H9 (cell line): Measurements from ENCODE around the gene HIGD2A. TPM values are rescaled to one million over a fixed set of nuclear protein-coding genes. Genes with fewer than 3 reads are reported as not detected.
A peak's percentile ranks its signal among the peaks of the same experiment; 100 is the strongest.

Source experiments
- DNase-seq: peaks from one replicate; pipeline ENCODE4 v3.0.0-alpha.2; 2017
- H2AFZ ChIP-seq: one replicate; pipeline ENCODE4 v1.6.1; 2013; ENCODE audit warnings: mild to moderate bottlenecking, low read length, control low read depth, moderate library complexity
- H2AK5ac ChIP-seq: 2 replicates; pipeline ENCODE4 v1.6.1; 2013; ENCODE audit warnings: low read length, control low read depth, mixed read lengths; ENCODE audit not compliant: insufficient read length
- H2BK120ac ChIP-seq: one replicate; pipeline ENCODE4 v1.6.1; 2013; ENCODE audit warnings: low read depth, mild to moderate bottlenecking, low read length, control low read depth, inconsistent platforms; ENCODE audit not compliant: poor library complexity, severe bottlenecking
- H2BK12ac ChIP-seq: 2 replicates; pipeline ENCODE4 v1.6.1; 2013; ENCODE audit warnings: low read length, control low read depth, mixed read lengths, low read depth; ENCODE audit not compliant: insufficient read length
- H2BK15ac ChIP-seq: 2 replicates; pipeline ENCODE4 v1.6.1; 2013; ENCODE audit warnings: low read depth, low read length, control low read depth
- H2BK20ac ChIP-seq: one replicate; pipeline ENCODE4 v1.6.1; 2013; ENCODE audit warnings: low read depth, mild to moderate bottlenecking, low read length, control low read depth, inconsistent platforms; ENCODE audit not compliant: poor library complexity, severe bottlenecking
- H2BK5ac ChIP-seq: 2 replicates; pipeline ENCODE4 v1.6.1; 2013; ENCODE audit warnings: low read length, control low read depth, mixed read lengths; ENCODE audit not compliant: insufficient read length
- H3K14ac ChIP-seq: 2 replicates; pipeline ENCODE4 v1.6.1; 2013; ENCODE audit warnings: low read length, control low read depth; ENCODE audit not compliant: insufficient read depth
- H3K18ac ChIP-seq: 2 replicates; pipeline ENCODE4 v1.6.1; 2013; ENCODE audit warnings: low read depth, mild to moderate bottlenecking, mixed read lengths, low read length, control low read depth; ENCODE audit not compliant: insufficient read length
- H3K23ac ChIP-seq: 2 replicates; pipeline ENCODE4 v1.6.1; 2013; ENCODE audit warnings: low read length, control low read depth, mixed read lengths, low read depth; ENCODE audit not compliant: insufficient read length
- H3K23me2 ChIP-seq: 2 replicates; pipeline ENCODE4 v1.6.1; 2013; ENCODE audit warnings: low read depth, mild to moderate bottlenecking, mixed read lengths, low read length, control low read depth; ENCODE audit not compliant: insufficient read length, poor library complexity, severe bottlenecking
- H3K27ac ChIP-seq: 2 replicates; pipeline ENCODE4 v1.5.1; 2013; ENCODE audit warnings: low read length, control low read depth, mixed read lengths, low read depth; ENCODE audit not compliant: insufficient read length
- H3K27me3 ChIP-seq: 2 replicates; pipeline ENCODE4 v1.6.1; 2013; ENCODE audit warnings: low read length, control low read depth, inconsistent platforms; ENCODE audit not compliant: insufficient read depth
- H3K4ac ChIP-seq: 2 replicates; pipeline ENCODE4 v1.6.1; 2013; ENCODE audit warnings: low read depth, mild to moderate bottlenecking, control low read depth, inconsistent platforms, low read length, moderate library complexity
- H3K4me1 ChIP-seq: 2 replicates; pipeline ENCODE4 v1.6.1; 2013; ENCODE audit warnings: low read length, control low read depth, inconsistent platforms; ENCODE audit not compliant: insufficient read depth
- H3K4me2 ChIP-seq: 2 replicates; pipeline ENCODE4 v1.6.1; 2013; ENCODE audit warnings: low read length, control low read depth, mixed read lengths; ENCODE audit not compliant: insufficient read length, insufficient read depth
- H3K56ac ChIP-seq: 2 replicates; pipeline ENCODE4 v1.6.1; 2013; ENCODE audit warnings: low read depth, mild to moderate bottlenecking, mixed read lengths, low read length, control low read depth; ENCODE audit not compliant: insufficient read length
- H3K79me1 ChIP-seq: 2 replicates; pipeline ENCODE4 v1.6.1; 2013; ENCODE audit warnings: low read depth, mild to moderate bottlenecking, moderate library complexity, low read length, control low read depth, inconsistent platforms; ENCODE audit not compliant: insufficient read depth, poor library complexity, severe bottlenecking
- H3K79me2 ChIP-seq: 2 replicates; pipeline ENCODE4 v1.6.1; 2013; ENCODE audit warnings: low read length, control low read depth, inconsistent platforms; ENCODE audit not compliant: insufficient read depth
- H3K9ac ChIP-seq: 2 replicates; pipeline ENCODE4 v1.6.1; 2013; ENCODE audit warnings: low read length, control low read depth, mixed read lengths; ENCODE audit not compliant: insufficient read length; ENCODE audit errors: extremely low read depth
- H3K9me3 ChIP-seq: one replicate; pipeline ENCODE4 v1.6.1; 2013; ENCODE audit warnings: low read depth, low read length, inconsistent platforms; ENCODE audit not compliant: control insufficient read depth
- H3T11ph ChIP-seq: one replicate; pipeline ENCODE4 v1.6.1; 2013; ENCODE audit warnings: mild to moderate bottlenecking, low read length, control low read depth, inconsistent platforms
- H4K20me1 ChIP-seq: one replicate; pipeline ENCODE4 v1.6.1; 2013; ENCODE audit not compliant: control insufficient read depth, insufficient read length, insufficient read depth
- H4K5ac ChIP-seq: 2 replicates; pipeline ENCODE4 v1.6.1; 2013; ENCODE audit warnings: low read depth, mild to moderate bottlenecking, mixed read lengths, low read length, control low read depth; ENCODE audit not compliant: insufficient read length
- H4K8ac ChIP-seq: replicated peaks from 2 replicates; pipeline ENCODE4 v1.6.1; 2013; ENCODE audit warnings: low read length, control low read depth, mixed read lengths, low read depth; ENCODE audit not compliant: insufficient read length
- H4K91ac ChIP-seq: 2 replicates; pipeline ENCODE4 v1.6.1; 2013; ENCODE audit warnings: low read depth, mild to moderate bottlenecking, moderate library complexity, mixed read lengths, low read length, control low read depth; ENCODE audit not compliant: insufficient read length
- H3K27ac Mint-ChIP-seq, 3 experiments: 2 replicates in 2 of 3; 3 replicates in 1 of 3; pipeline ENCODE4 v1.8.0; 2020 to 2021; ENCODE audit warnings: mixed read lengths in 3 of 3, mild to moderate bottlenecking in 1 of 3, moderate library complexity in 1 of 3
- H3K27me3 Mint-ChIP-seq: 2 replicates; pipeline ENCODE4 v1.8.0; 2021; ENCODE audit warnings: low read depth, mild to moderate bottlenecking, moderate library complexity, mixed read lengths
- H3K36me3 Mint-ChIP-seq, 3 experiments: 2 replicates in 2 of 3; 3 replicates in 1 of 3; pipeline ENCODE4 v1.8.0; 2020 to 2021; ENCODE audit warnings: low read depth in 3 of 3, mixed read lengths in 3 of 3; ENCODE audit not compliant: insufficient read depth in 1 of 3
- H3K4me1 Mint-ChIP-seq, 2 experiments: 2 replicates each; pipeline ENCODE4 v1.8.0; 2020; ENCODE audit warnings: mixed read lengths in 2 of 2
- H3K4me3 Mint-ChIP-seq, 2 experiments: 2 replicates in 1 of 2; 3 replicates in 1 of 2; pipeline ENCODE4 v1.8.0; 2020 to 2021; ENCODE audit warnings: mild to moderate bottlenecking in 2 of 2, mixed read lengths in 2 of 2, moderate library complexity in 1 of 2
- H3K9me3 Mint-ChIP-seq, 2 experiments: 2 replicates in 1 of 2; 3 replicates in 1 of 2; pipeline ENCODE4 v1.8.0; 2020; ENCODE audit warnings: mild to moderate bottlenecking in 2 of 2, mixed read lengths in 2 of 2, moderate library complexity in 1 of 2
- whole genome bisulfite sequencing: extraction: QIAGEN DNeasy Blood & Tissue Kit; methylation state at CpG from one replicate; pipeline ENCODE4 v1.1.7; 2013; ENCODE audit warnings: missing lambda C conversion rate, low lambda C conversion rate, mixed read lengths; ENCODE audit not compliant: insufficient read length; ENCODE audit errors: extremely low coverage; 5-methylcytosine and 5-hydroxymethylcytosine counted together
- total RNA-seq: library from RNA; stranded (reverse); gene quantifications from 2 replicates; pipeline ENCODE4 v1.2.1, GENCODE V29; 2021
- TF ChIP-seq, protein P1 (sequence below): fragments of 200-600 bp; sonication (generic); conservative IDR thresholded peaks from 3 replicates; pipeline ENCODE4 v1.8.0; 2021; ENCODE audit warnings: antibody characterized with exemption, mild to moderate bottlenecking

Gene HIGD2A
- total RNA-seq, 1 experiment from 2014 or later = 92.3 TPM

- H3K79me2 ChIP-seq = peaks cover 8% of the 10 kb centered on the region; the same call in 1 of the 2 replicates
- peaks cover 25 to 43% (median 27%) of the 10 kb centered on the region in 3 experiments for H3K36me3 Mint-ChIP-seq
- peak overlapping the region; percentile 89 for H3K4me2 ChIP-seq
These were observed 878 bp downstream of the HIGD2A start for GRCh38 chr5:176389135-176390123.

More at GRCh38 chr5:176389135-176390123, 878 bp downstream of the HIGD2A start:
- no peak overlapping the region for H2AFZ ChIP-seq
- H4K5ac ChIP-seq = no peak overlapping the region
- H3K4me1 ChIP-seq = no peaks in the 10 kb centered on the region
- peak overlapping the region; percentile 97 to 99 for H3K4me3 Mint-ChIP-seq
- H2BK120ac ChIP-seq = no peak overlapping the region
- H4K8ac ChIP-seq = no peak overlapping the region
- peak overlapping the region; percentile 0 for H3K27ac ChIP-seq
- peak overlapping the region; percentile 99 to 100 (median 100) for H3K27ac Mint-ChIP-seq
- no peaks in the 10 kb centered on the region for H4K20me1 ChIP-seq
- peak overlapping the region; percentile 36; the same call in 1 of the 2 replicates for H3K14ac ChIP-seq
- H3K23ac ChIP-seq = no peak overlapping the region
- peaks cover 7% of the 10 kb centered on the region for H3K23me2 ChIP-seq
- H3K9ac ChIP-seq = peak overlapping the region; percentile 47
- DNase-seq = no peak
- no peak overlapping the region for H2BK5ac ChIP-seq
- H3K27me3 ChIP-seq = no peaks in the 10 kb centered on the region
- no peak overlapping the region for H3K56ac ChIP-seq
- peaks cover 0 to 3% of the 10 kb centered on the region in 2 experiments; a peak in 1 of 5 replicates for H3K9me3 Mint-ChIP-seq
- no peak overlapping the region for H2BK20ac ChIP-seq
- H4K91ac ChIP-seq = no peak overlapping the region
- H3T11ph ChIP-seq = no peak overlapping the region
- no peaks in the 10 kb centered on the region for H3K79me1 ChIP-seq
- TF ChIP-seq, protein P1, sequence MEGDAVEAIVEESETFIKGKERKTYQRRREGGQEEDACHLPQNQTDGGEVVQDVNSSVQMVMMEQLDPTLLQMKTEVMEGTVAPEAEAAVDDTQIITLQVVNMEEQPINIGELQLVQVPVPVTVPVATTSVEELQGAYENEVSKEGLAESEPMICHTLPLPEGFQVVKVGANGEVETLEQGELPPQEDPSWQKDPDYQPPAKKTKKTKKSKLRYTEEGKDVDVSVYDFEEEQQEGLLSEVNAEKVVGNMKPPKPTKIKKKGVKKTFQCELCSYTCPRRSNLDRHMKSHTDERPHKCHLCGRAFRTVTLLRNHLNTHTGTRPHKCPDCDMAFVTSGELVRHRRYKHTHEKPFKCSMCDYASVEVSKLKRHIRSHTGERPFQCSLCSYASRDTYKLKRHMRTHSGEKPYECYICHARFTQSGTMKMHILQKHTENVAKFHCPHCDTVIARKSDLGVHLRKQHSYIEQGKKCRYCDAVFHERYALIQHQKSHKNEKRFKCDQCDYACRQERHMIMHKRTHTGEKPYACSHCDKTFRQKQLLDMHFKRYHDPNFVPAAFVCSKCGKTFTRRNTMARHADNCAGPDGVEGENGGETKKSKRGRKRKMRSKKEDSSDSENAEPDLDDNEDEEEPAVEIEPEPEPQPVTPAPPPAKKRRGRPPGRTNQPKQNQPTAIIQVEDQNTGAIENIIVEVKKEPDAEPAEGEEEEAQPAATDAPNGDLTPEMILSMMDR = no peak
- no CpG with 5 or more reads among the region's 41 CpGs for WGBS
- no peak overlapping the region for H2BK12ac ChIP-seq
- H3K9me3 ChIP-seq = no peaks in the 10 kb centered on the region
- H3K4me1 Mint-ChIP-seq = peaks cover 12% of the 10 kb centered on the region in 2 experiments
- H2AK5ac ChIP-seq = no peak overlapping the region
- H3K27me3 Mint-ChIP-seq = no peaks in the 10 kb centered on the region
- H3K4ac ChIP-seq = no peak overlapping the region
- H3K18ac ChIP-seq = peak overlapping the region; percentile 73
- H2BK15ac ChIP-seq = no peak overlapping the region
